Endothelial cell (in vitro differentiated cells): ENCODE measurements around the gene MUC4. TPM values are rescaled to one million over a fixed set of nuclear protein-coding genes. Genes with fewer than 3 reads are reported as not detected.

ENCODE experiments used
- DNase-seq: peaks from one replicate; pipeline ENCODE4 v3.0.0; 2021; ENCODE audit warnings: low spot score
- H3K27ac Mint-ChIP-seq: one replicate; pipeline ENCODE4 v1.8.0; 2021; ENCODE audit warnings: mixed read lengths, inconsistent platforms; ENCODE audit not compliant: unreplicated experiment
- H3K27me3 Mint-ChIP-seq: one replicate; pipeline ENCODE4 v1.8.0; 2021; ENCODE audit warnings: mild to moderate bottlenecking, moderate library complexity, mixed read lengths, inconsistent platforms; ENCODE audit not compliant: unreplicated experiment
- H3K36me3 Mint-ChIP-seq: one replicate; pipeline ENCODE4 v1.8.0; 2021; ENCODE audit warnings: mild to moderate bottlenecking, low read depth, mixed read lengths, inconsistent platforms; ENCODE audit not compliant: unreplicated experiment
- H3K4me1 Mint-ChIP-seq: one replicate; pipeline ENCODE4 v1.8.0; 2021; ENCODE audit warnings: mild to moderate bottlenecking, mixed read lengths, inconsistent platforms; ENCODE audit not compliant: unreplicated experiment
- H3K4me3 Mint-ChIP-seq: one replicate; pipeline ENCODE4 v1.8.0; 2021; ENCODE audit warnings: mild to moderate bottlenecking, mixed read lengths, inconsistent platforms; ENCODE audit not compliant: unreplicated experiment
- H3K9me3 Mint-ChIP-seq: one replicate; pipeline ENCODE4 v1.8.0; 2021; ENCODE audit warnings: mixed read lengths, inconsistent platforms; ENCODE audit not compliant: unreplicated experiment
- total RNA-seq: library from RNA; stranded (reverse); fragmentation: NEBNext Ultra II Directional; extraction: Animal tissue kit (Norgen Biotek cat#: 25700); gene quantifications from one replicate; pipeline ENCODE4 v1.2.1, GENCODE V29; 2021; ENCODE audit not compliant: unreplicated experiment
- TF ChIP-seq, protein P1 (sequence below): fragments of 200-600 bp; sonication (generic); IDR thresholded peaks from one replicate; pipeline ENCODE4 v1.5.0; 2021; ENCODE audit warnings: antibody characterized with exemption; ENCODE audit not compliant: unreplicated experiment

The MUC4 gene
- total RNA-seq, 1 donor from 2014 or later: 0.05 TPM

DNA sequence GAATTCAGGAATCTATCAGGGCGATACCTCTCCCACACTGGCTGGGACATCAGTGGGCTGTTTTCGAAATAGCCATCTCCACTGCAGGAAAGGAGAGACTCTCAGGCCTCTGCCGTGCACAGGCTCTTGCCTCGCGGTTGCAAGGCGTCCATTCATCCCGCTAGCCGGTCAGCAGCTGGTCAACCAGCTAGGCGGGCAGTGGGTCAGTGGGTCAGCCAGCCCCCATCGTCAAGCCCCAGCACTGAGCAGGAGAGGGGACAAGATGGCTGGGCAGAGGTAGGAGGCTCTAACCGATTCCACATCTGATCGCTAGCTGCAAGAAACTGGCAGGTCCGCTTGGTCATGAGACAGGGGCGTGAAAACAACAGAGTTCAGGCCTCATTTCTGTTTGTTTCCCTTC lies 45.1 kb downstream of the MUC4 start:
- TF ChIP-seq, protein P1, sequence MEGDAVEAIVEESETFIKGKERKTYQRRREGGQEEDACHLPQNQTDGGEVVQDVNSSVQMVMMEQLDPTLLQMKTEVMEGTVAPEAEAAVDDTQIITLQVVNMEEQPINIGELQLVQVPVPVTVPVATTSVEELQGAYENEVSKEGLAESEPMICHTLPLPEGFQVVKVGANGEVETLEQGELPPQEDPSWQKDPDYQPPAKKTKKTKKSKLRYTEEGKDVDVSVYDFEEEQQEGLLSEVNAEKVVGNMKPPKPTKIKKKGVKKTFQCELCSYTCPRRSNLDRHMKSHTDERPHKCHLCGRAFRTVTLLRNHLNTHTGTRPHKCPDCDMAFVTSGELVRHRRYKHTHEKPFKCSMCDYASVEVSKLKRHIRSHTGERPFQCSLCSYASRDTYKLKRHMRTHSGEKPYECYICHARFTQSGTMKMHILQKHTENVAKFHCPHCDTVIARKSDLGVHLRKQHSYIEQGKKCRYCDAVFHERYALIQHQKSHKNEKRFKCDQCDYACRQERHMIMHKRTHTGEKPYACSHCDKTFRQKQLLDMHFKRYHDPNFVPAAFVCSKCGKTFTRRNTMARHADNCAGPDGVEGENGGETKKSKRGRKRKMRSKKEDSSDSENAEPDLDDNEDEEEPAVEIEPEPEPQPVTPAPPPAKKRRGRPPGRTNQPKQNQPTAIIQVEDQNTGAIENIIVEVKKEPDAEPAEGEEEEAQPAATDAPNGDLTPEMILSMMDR: no peak
- H3K36me3 Mint-ChIP-seq: peaks cover 8% of the 10 kb centered on the region
- peaks cover 3% of the 10 kb centered on the region for H3K4me1 Mint-ChIP-seq
- H3K4me3 Mint-ChIP-seq: no peak overlapping the region
- H3K27me3 Mint-ChIP-seq: peaks cover 6% of the 10 kb centered on the region
- no peak overlapping the region for H3K27ac Mint-ChIP-seq
- no peak for DNase-seq
- no peaks in the 10 kb centered on the region for H3K9me3 Mint-ChIP-seq

DNA sequence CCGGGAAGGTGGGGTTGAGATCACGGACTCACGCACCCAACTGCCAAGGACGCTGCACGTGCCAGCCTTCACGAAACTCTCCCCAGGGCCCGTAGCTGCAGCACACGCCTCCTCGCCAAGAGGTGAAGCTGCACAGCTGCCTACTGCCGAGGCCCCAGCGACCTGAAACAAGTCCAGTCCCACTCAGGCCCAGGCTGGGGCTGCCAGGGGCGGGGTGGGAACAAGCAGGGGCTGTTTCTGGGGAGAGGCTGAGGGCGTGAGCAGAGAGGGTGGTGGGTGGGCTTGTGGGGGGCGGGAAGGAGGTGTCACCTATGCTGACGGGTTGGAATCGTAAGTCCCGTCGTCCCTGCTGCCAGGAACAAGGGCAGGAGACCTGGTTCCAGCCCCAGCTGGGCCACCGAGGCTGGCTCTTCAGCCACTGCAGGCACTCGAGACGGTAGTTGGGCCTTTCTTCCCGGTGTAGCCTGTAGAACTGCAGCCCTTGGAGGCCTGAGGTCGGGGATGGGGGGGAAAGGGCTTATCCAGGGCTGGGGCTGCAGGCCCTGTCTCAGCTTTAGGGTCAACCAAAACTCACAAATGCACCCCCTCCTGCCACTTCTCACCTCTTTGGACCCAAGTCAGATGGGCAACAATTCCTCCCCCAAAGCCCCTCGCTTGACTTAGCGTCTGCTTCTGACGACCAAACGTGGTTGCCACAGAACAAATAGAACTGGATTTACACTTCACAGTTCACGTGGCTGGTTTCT lies 46.6 kb downstream of the MUC4 start:
- no peak for DNase-seq
- Mint-ChIP-seq H3K4me1 (peaks cover 3% of the 10 kb centered on the region), H3K36me3 (peaks cover 8% of the 10 kb centered on the region), H3K27me3 (peaks cover 11% of the 10 kb centered on the region), H3K9me3 (no peaks in the 10 kb centered on the region), H3K4me3 (no peak overlapping the region), H3K27ac (no peak overlapping the region)
- TF ChIP-seq, protein P1: no peak

DNA sequence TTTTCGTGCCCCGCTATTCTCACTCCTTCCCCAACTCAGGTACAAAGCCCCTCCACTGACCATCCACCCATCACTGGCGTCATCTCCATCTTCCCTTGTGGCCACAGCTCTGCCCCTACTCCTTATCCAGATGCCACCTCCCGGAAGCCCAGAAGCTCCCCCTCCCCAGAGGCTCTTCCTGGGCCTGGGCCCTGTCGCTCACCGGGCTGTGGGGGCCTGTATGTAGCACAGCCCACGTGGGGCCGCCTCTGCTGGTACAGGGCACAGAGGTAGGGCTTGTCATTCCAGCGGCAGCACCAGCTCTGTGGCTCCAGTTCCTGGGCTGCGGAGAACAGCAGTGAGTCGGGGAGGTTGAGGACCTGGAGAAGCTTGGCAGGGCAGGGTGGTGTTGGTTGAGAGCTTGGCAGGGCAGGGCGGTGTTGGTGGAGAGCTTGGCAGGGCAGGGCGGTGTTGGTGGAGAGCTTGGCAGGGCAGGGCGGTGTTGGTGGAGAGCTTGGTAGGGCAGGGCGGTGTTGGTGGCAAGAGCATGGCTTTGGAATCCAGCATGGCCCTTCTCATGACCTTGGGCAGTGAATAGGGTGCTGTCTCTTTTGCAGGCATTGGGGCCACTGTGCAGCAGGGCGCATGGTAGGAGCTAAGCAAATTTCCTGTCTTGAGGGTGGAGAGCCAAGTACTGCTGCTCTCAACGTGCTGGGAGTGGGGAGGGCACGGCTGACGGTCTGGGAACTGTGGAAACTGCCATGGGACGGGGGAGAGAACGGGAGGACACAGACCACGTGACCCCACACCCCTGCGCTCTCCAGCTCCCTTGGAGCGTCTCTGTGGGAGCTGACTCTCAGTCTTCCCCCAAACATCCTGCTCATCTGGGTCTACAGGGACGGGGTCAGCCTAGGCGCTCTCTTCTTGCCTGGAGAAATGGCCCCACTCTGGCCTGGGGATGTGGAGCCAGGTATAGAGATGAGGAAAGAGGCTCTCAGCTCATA lies 47.6 kb downstream of the MUC4 start:
- peaks cover 16% of the 10 kb centered on the region for H3K27me3 Mint-ChIP-seq
- H3K27ac Mint-ChIP-seq: no peak overlapping the region
- H3K4me3 Mint-ChIP-seq: no peak overlapping the region
- TF ChIP-seq, protein P1: no peak
- peaks cover 8% of the 10 kb centered on the region for H3K36me3 Mint-ChIP-seq
- no peak for DNase-seq
- no peaks in the 10 kb centered on the region for H3K9me3 Mint-ChIP-seq
- H3K4me1 Mint-ChIP-seq: peaks cover 3% of the 10 kb centered on the region

DNA sequence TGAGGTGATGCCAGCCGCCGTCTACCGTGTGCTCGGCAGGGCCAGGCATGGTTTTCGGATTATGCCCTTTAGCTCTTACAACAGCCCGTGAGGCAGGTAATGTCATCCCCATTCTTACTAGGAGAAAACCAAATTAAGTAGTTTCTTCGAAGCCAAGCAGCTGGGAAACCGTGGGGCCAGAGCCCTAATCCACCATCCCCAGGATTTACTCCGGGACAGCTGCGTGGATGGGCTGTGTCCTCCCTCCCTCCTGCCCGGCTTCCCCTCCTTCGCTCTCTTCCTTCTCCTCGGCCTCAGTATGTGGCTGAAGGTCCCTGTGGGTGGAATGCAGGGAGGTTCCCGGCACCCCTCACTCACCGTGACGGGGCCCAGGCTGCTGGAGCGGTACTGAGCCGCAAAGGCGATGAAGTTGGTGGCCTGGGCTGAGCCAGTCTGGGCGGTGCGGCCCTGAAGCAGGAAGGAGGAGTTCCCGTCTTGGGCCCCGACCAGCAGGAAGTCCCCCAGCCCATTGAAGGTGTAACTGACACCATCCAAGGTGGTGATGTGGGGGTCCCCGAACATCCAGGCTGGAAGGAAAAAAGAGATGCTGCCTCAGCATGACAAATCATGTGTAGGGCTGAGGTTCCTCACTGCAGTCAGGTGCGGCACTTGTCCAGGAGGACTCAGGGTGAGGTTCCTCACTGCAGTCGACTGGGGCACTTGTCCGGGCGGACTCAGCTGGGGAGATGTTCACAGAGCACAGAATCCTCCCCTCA lies 48.5 kb downstream of the MUC4 start:
- TF ChIP-seq, protein P1: no peak
- H3K27ac Mint-ChIP-seq: no peak overlapping the region
- H3K9me3 Mint-ChIP-seq: no peaks in the 10 kb centered on the region
- no peak for DNase-seq
- peaks cover 3% of the 10 kb centered on the region for H3K4me1 Mint-ChIP-seq
- H3K4me3 Mint-ChIP-seq: no peak overlapping the region
- H3K27me3 Mint-ChIP-seq: peaks cover 16% of the 10 kb centered on the region
- peaks cover 4% of the 10 kb centered on the region for H3K36me3 Mint-ChIP-seq
